Lower leg skin (tissue), 4 donors: ENCODE data around the gene STX8. TPM values are rescaled to one million over a fixed set of nuclear protein-coding genes. Genes with fewer than 3 reads are reported as not detected.

ENCODE experiments used
- DNase-seq, 2 donors: peaks; one replicate each; pipeline ENCODE4 v3.0.0-alpha.2; 2019; ENCODE audit warnings: low spot score in 2 of 2
- H3K4me3 ChIP-seq: fragments of 200-600 bp; sonication (generic); 2 replicates; pipeline ENCODE4 v1.5.1; 2017; ENCODE audit warnings: mild to moderate bottlenecking, low read depth; ENCODE audit not compliant: poor library complexity, severe bottlenecking
- POLR2A ChIP-seq, 2 donors: fragments of 450-650 bp; IDR thresholded peaks; one replicate each; pipeline ENCODE4 v1.6.1; 2016 to 2017; ENCODE audit warnings: antibody characterized with exemption in 2 of 2, mild to moderate bottlenecking in 1 of 2, moderate library complexity in 1 of 2
- WGBS, 2 donors: methylation state at CpG; one replicate each; pipeline ENCODE4 v1.1.5; 2018; 5-methylcytosine and 5-hydroxymethylcytosine counted together
- intact Hi-C: fragments of 100-400 bp; cut with DNase I; formaldehyde crosslinking; loops from one replicate; pipeline ENCODE4 v1.15.0; 2023; ENCODE audit warnings: low total_unique reads
- total RNA-seq, 4 donors: library from RNA; depleted of rRNA; stranded (reverse); fragments of >200 nt; gene quantifications; one replicate each; pipeline ENCODE4 v1.1.0, GENCODE V29; 2016
- TF ChIP-seq, protein P1 (sequence below), 3 donors: fragments of 450-650 bp; IDR thresholded peaks; one replicate each; pipeline ENCODE4 v1.5.1; 2016; ENCODE audit warnings: antibody characterized with exemption in 3 of 3, mild to moderate bottlenecking in 3 of 3, moderate library complexity in 2 of 3

STX8 gene
- total RNA-seq, 4 donors from 2014 or later: 32.1 to 56.4 (median 45.1) TPM

DNA sequence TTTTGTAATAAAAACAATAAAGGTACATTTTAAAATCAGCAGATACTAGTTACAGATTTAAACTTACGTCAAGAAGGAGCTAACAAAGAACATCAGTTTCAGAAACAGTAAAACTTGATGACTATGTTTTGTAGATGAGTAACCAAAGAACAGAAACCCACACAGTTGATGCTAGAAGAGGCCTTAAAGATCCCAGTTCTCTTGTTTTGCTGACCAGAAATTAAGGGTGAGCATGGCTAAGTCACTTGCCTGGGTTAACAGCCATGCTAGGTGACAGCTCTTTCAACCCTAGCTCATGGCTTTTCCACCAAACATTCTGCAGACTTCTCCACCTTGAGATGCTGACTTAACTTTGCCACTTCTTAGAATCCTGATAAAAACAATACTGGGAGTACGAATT, 26.4 kb downstream of the STX8 start:
- 91 to 95% methylated on average over 2 of the region's 2 CpGs for WGBS, 2 donors
- TF ChIP-seq, protein P1, sequence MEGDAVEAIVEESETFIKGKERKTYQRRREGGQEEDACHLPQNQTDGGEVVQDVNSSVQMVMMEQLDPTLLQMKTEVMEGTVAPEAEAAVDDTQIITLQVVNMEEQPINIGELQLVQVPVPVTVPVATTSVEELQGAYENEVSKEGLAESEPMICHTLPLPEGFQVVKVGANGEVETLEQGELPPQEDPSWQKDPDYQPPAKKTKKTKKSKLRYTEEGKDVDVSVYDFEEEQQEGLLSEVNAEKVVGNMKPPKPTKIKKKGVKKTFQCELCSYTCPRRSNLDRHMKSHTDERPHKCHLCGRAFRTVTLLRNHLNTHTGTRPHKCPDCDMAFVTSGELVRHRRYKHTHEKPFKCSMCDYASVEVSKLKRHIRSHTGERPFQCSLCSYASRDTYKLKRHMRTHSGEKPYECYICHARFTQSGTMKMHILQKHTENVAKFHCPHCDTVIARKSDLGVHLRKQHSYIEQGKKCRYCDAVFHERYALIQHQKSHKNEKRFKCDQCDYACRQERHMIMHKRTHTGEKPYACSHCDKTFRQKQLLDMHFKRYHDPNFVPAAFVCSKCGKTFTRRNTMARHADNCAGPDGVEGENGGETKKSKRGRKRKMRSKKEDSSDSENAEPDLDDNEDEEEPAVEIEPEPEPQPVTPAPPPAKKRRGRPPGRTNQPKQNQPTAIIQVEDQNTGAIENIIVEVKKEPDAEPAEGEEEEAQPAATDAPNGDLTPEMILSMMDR (IDR thresholded peaks at IDR 0.05): no peak
- no peak for TF ChIP-seq POLR2A (IDR thresholded peaks at IDR 0.05)
- no peak overlapping the region for H3K4me3 ChIP-seq
- intact Hi-C loops: no loop called here
- no peak for DNase-seq

DNA sequence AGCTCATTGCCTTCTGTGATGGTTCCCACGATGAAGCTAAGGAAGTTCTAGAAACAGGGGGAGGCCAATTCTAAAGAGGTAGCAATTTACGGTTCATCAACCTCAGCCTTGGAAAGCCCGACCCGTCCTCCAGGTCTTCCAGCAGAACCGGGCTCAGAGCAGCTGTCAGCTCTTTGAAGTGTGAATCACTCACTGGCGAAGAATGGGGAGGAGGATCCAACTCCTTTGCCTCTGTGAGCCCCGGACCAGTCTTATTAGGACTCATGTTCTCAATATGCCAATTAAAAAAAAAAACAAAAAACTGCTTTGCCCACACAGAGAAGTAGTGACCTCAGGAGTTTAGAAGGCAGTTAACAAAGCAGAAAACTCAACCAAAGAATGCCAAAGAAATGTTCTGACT, 31.4 kb downstream of the STX8 start:
- intact Hi-C loops: no loop called here
- DNase-seq: no peak
- WGBS, 2 donors: 70 to 83% methylated on average over 7 of the region's 7 CpGs
- no peak overlapping the region for H3K4me3 ChIP-seq
- no peak for TF ChIP-seq POLR2A (IDR thresholded peaks at IDR 0.05)
- TF ChIP-seq, protein P1 (IDR thresholded peaks at IDR 0.05): no peak

DNA sequence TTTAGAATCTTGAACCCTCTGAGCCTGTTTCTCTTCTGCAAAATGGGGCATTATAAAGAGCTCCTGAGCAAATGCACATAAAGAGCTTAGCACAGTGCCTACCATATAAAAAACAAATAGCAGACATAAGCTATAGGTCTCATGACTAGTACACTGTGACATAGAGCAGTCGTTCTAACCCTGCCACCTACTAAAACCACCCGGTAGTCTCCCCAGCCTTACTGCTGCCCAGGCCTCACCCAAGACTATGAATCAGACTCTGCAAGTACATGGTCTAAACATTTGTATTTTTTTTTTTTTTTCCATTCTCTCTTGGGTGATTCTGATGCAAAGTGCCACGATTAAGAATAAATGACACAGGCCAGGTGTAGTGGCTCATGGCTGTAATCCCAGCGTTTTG, 33.9 kb downstream of the STX8 start:
- DNase-seq: no peak
- no peak overlapping the region for H3K4me3 ChIP-seq
- WGBS, 2 donors: 94 to 95% methylated on average over 4 of the region's 4 CpGs
- TF ChIP-seq, protein P1 (IDR thresholded peaks at IDR 0.05): no peak
- no peak for TF ChIP-seq POLR2A (IDR thresholded peaks at IDR 0.05)
- intact Hi-C loops: no loop called here

DNA sequence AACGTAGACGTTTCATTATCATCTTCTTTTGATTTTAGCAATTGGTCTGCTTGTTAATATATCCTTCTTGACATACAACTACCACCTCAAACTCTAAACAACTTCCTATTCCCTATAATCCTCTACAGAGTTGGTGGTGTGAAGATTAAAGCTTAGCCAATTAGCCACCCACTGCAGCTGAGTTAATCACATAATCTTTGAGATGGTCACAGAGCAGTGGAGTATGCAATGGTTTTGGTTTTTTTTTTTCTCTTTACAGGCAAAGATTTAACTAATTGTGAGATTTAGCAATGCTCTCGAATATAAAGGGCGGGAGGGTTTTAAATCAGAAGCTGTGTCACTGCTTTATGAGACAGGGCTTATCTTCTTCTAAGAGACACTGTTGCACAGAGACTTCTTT, 37.0 kb downstream of the STX8 start:
- no peak for DNase-seq
- WGBS, 2 donors: 81 to 92% methylated on average over 4 of the region's 4 CpGs
- intact Hi-C loops: no loop called here
- no peak for TF ChIP-seq POLR2A (IDR thresholded peaks at IDR 0.05)
- TF ChIP-seq, protein P1 (IDR thresholded peaks at IDR 0.05): no peak
- H3K4me3 ChIP-seq: no peak overlapping the region

DNA sequence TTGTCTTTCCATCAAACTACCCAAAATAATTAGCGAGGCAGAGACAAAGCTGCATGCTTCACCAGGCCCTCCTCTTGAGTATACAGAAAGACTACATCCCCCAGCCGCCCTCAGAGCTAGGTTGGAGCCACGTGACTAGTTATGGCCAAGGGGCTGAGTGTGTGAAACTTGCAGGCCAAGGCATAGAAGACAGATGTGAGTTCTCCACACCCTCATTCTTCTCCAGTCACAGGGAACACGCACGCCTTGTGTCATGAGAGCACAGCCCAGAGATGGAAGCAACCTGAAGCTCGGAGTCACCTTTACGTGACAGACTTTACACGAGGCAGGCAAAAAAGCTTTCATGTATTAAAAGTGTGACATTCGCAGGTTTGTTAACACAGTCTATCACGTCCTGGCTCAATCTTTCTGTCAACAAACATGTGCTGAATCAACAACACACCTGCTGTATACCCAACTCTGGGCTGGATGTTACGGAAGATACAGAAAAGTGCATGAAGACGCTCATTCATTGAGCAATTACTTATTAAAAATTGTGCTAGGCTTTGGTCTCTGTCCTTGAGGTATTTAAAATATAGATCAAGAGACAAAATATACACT, 38.3 kb downstream of the STX8 start:
- no peak for DNase-seq
- no peak overlapping the region for H3K4me3 ChIP-seq
- intact Hi-C loops: no loop called here
- TF ChIP-seq, protein P1 (IDR thresholded peaks at IDR 0.05): no peak
- TF ChIP-seq POLR2A (IDR thresholded peaks at IDR 0.05): no peak
- 95 to 98% methylated on average over 12 of the region's 12 CpGs for WGBS, 2 donors

DNA sequence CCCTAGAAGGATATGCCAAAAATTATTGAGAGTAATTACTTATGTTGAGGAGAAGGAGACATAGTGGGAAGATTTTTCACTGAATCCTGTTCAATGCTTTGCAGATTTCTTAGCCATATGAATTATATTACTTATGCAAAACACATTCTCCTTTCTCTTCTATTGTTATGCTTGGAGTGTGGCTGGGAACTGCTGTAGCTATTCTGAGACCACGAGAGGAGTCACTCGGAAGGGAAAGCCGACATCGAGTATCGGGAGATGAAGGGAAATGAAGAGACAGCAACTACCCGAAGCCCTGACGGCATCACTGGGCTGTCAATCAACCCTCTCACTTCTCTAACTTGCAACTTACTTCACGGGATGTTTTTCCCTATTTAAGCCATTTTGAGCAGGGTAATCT, 39.6 kb downstream of the STX8 start:
- TF ChIP-seq, protein P1 (IDR thresholded peaks at IDR 0.05): no peak
- no peak for TF ChIP-seq POLR2A (IDR thresholded peaks at IDR 0.05)
- H3K4me3 ChIP-seq: no peak overlapping the region
- intact Hi-C loops: no loop called here
- DNase-seq: no peak
- 82% methylated on average over 8 of the region's 8 CpGs for WGBS, 2 donors
